ENCODE measurements around the gene CUEDC1. TPM values are rescaled to one million over a fixed set of nuclear protein-coding genes. Genes with fewer than 3 reads are reported as not detected.

The CUEDC1 gene
- total and polyA plus RNA-seq, 4 donors = 19.7 to 55.7 (median 29.2) TPM

- H3K4me1 ChIP-seq (ENCODE audit: control insufficient read depth in 5 of 5, insufficient read depth in 5 of 5, low read length in 5 of 5) = peaks cover 12 to 38% (median 23%) of the 10 kb centered on the region in 5 donors
- WGBS, 2 donors = 1 to 3% methylated on average over 26 to 85 of the region's 85 CpGs
- H3K27me3 ChIP-seq (ENCODE audit: control insufficient read depth in 3 of 3, insufficient read depth in 3 of 3, low read length in 2 of 3) = no peaks in the 10 kb centered on the region
- no peaks in the 10 kb centered on the region for H3K36me3 ChIP-seq (ENCODE audit: control insufficient read depth in 4 of 4, insufficient read depth in 4 of 4, low read length in 4 of 4)
- H3K9ac ChIP-seq (ENCODE audit: insufficient read depth in 1 of 2, low read length in 2 of 2) = peak overlapping the region; percentile 46 to 71
- DNase-seq (peak; percentile 79 to 83 (median 80)), ATAC-seq (ENCODE audit: insufficient read depth, low FRiP score) (peak; percentile 23)
- H3K9me3 ChIP-seq (ENCODE audit: control insufficient read depth in 4 of 4, insufficient read depth in 3 of 4, low read length in 3 of 4) = no peaks in the 10 kb centered on the region
- peak overlapping the region; percentile 95 to 100 for H3K27ac ChIP-seq (ENCODE audit: low read depth in 1 of 2, low read length in 1 of 2)
- no peak for TF ChIP-seq CTCF (IDR thresholded peaks at IDR 0.05; ENCODE audit: control extremely low read depth, extremely low read depth)
- peak overlapping the region; percentile 70 for H3K4me3 ChIP-seq
Observed at GRCh38 chr17:57954397-57955182, 622 bp downstream of the CUEDC1 start.

- DNase-seq = no peak
- H3K36me3 ChIP-seq (ENCODE audit: control insufficient read depth in 4 of 4, insufficient read depth in 4 of 4, low read length in 4 of 4) = no peaks in the 10 kb centered on the region
- 64 to 74% methylated on average over 13 of the region's 13 CpGs for WGBS, 2 donors
- H3K4me3 ChIP-seq = no peak overlapping the region
- peaks cover 12 to 38% (median 29%) of the 10 kb centered on the region in 5 donors for H3K4me1 ChIP-seq (ENCODE audit: control insufficient read depth in 5 of 5, insufficient read depth in 5 of 5, low read length in 5 of 5)
- no peaks in the 10 kb centered on the region for H3K27me3 ChIP-seq (ENCODE audit: control insufficient read depth in 3 of 3, insufficient read depth in 3 of 3, low read length in 2 of 3)
- peak overlapping the region; percentile 95 to 100 for H3K27ac ChIP-seq (ENCODE audit: low read depth in 1 of 2, low read length in 1 of 2)
- no peaks in the 10 kb centered on the region for H3K9me3 ChIP-seq (ENCODE audit: control insufficient read depth in 4 of 4, insufficient read depth in 3 of 4, low read length in 3 of 4)
- no peak for TF ChIP-seq CTCF (IDR thresholded peaks at IDR 0.05; ENCODE audit: control extremely low read depth, extremely low read depth)
- ATAC-seq (ENCODE audit: insufficient read depth, low FRiP score) = no peak
- peak overlapping the region in 1 of 2 donors; percentile 71 for H3K9ac ChIP-seq (ENCODE audit: insufficient read depth in 1 of 2, low read length in 2 of 2)
Observed at GRCh38 chr17:57953705-57954396, 1.4 kb downstream of the CUEDC1 start.

GRCh38 chr17:57953219-57953618, 2.0 kb downstream of the CUEDC1 start:
- no peaks in the 10 kb centered on the region for H3K9me3 ChIP-seq (ENCODE audit: control insufficient read depth in 4 of 4, insufficient read depth in 3 of 4, low read length in 3 of 4)
- 87 to 100% methylated on average over 1 of the region's 1 CpG for whole genome bisulfite sequencing, 2 donors
- H3K27ac ChIP-seq (ENCODE audit: low read depth in 1 of 2, low read length in 1 of 2) = peak overlapping the region; percentile 95 to 100
- H3K36me3 ChIP-seq (ENCODE audit: control insufficient read depth in 4 of 4, insufficient read depth in 4 of 4, low read length in 4 of 4) = no peaks in the 10 kb centered on the region
- no peaks in the 10 kb centered on the region for H3K27me3 ChIP-seq (ENCODE audit: control insufficient read depth in 3 of 3, insufficient read depth in 3 of 3, low read length in 2 of 3)
- H3K9ac ChIP-seq (ENCODE audit: insufficient read depth in 1 of 2, low read length in 2 of 2) = no peak overlapping the region
- no peak for TF ChIP-seq CTCF (IDR thresholded peaks at IDR 0.05; ENCODE audit: control extremely low read depth, extremely low read depth)
- peaks cover 12 to 41% (median 31%) of the 10 kb centered on the region in 5 donors for H3K4me1 ChIP-seq (ENCODE audit: control insufficient read depth in 5 of 5, insufficient read depth in 5 of 5, low read length in 5 of 5)
- no peak for DNase-seq
- no peak overlapping the region for H3K4me3 ChIP-seq
- no peak for ATAC-seq (ENCODE audit: insufficient read depth, low FRiP score)

Data from lung (tissue), 12 donors.